A673 (cell line): ENCODE data around the gene TMEM59L. TPM values are rescaled to one million over a fixed set of nuclear protein-coding genes. Genes with fewer than 3 reads are reported as not detected.

Source experiments
- BruUV-seq: library from RNA; stranded (reverse); fragments of 400-500 nt; replicated peaks from 2 replicates; lab custom pipeline; 2021; lab: Mats Ljungman, UMichigan
- CTCF ChIA-PET: fragments of 300-600 bp; sonication (Branson Sonifier 250); formaldehyde crosslinking; loops from one replicate; lab custom pipeline; 2022; ENCODE audit warnings: antibody characterized with exemption; lab: Charles Lee
- POLR2A ChIA-PET: fragments of 300-600 bp; sonication (Branson Sonifier 250); formaldehyde crosslinking; loops from one replicate; lab custom pipeline; 2022; ENCODE audit warnings: antibody characterized with exemption; ENCODE audit not compliant: low non-redundant PET; lab: Charles Lee
- DNase-seq: peaks from one replicate; pipeline ENCODE4 v3.0.0-alpha.2; 2015; ENCODE audit warnings: low spot score
- H3K27ac ChIP-seq: fragments of 200-600 bp; sonication (generic); 2 replicates; pipeline ENCODE4 v1.5.1; 2016; ENCODE audit warnings: mixed run types, low read depth, mild to moderate bottlenecking, mixed read lengths, antibody characterized with exemption, low read length; ENCODE audit not compliant: poor library complexity, severe bottlenecking
- H3K27me3 ChIP-seq: fragments of 200-600 bp; sonication (generic); replicated peaks from 2 replicates; pipeline ENCODE4 v1.6.1; 2017; ENCODE audit warnings: mixed run types, low read depth, mild to moderate bottlenecking, mixed read lengths, antibody characterized with exemption, low read length; ENCODE audit not compliant: insufficient read depth, poor library complexity
- H3K36me3 ChIP-seq: fragments of 200-600 bp; sonication (generic); 2 replicates; pipeline ENCODE4 v1.6.1; 2016; ENCODE audit warnings: mixed run types, mild to moderate bottlenecking, mixed read lengths, antibody characterized with exemption, low read length; ENCODE audit not compliant: insufficient read depth, poor library complexity, severe bottlenecking
- H3K4me1 ChIP-seq: fragments of 200-600 bp; sonication (generic); 2 replicates; pipeline ENCODE4 v1.6.1; 2017; ENCODE audit warnings: mixed run types, mild to moderate bottlenecking, mixed read lengths, antibody characterized with exemption, low read length; ENCODE audit not compliant: insufficient read depth, poor library complexity, severe bottlenecking
- H3K4me3 ChIP-seq: fragments of 200-600 bp; sonication (generic); 2 replicates; pipeline ENCODE4 v1.5.1; 2016; ENCODE audit warnings: low read depth, mixed run types, mild to moderate bottlenecking, mixed read lengths, low read length; ENCODE audit not compliant: poor library complexity, severe bottlenecking
- H3K9me3 ChIP-seq: fragments of 200-600 bp; sonication (generic); 2 replicates; pipeline ENCODE4 v1.6.1; 2016; ENCODE audit warnings: mixed run types, low read depth, mild to moderate bottlenecking, mixed read lengths, antibody characterized with exemption, low read length; ENCODE audit not compliant: poor library complexity, severe bottlenecking
- CTCF ChIP-seq: fragments of 300-800, 200-600 bp; sonication (generic); conservative IDR thresholded peaks from 2 replicates; pipeline ENCODE4 v1.5.1; 2017; ENCODE audit warnings: low read depth, mild to moderate bottlenecking, antibody characterized with exemption, low read length, moderate library complexity, mixed read lengths
- EZH2 ChIP-seq: fragments of 200-600 bp; sonication (generic); IDR thresholded peaks from 2 replicates; pipeline ENCODE4 v1.6.1; 2017; ENCODE audit warnings: borderline replicate concordance, low read depth, mild to moderate bottlenecking, mixed read lengths, antibody characterized with exemption, low read length; ENCODE audit not compliant: poor library complexity, severe bottlenecking
- intact Hi-C: fragments of 100-400 bp; cut with micrococcal nuclease; formaldehyde crosslinking; loops from one replicate; pipeline ENCODE4 v1.10.0; 2022; ENCODE audit not compliant: unreplicated experiment
- total RNA-seq: library from RNA; stranded (reverse); gene quantifications from 2 replicates; pipeline ENCODE4 v1.2.3, GENCODE V29; 2021

The TMEM59L gene
- total RNA-seq, 1 experiment from 2014 or later = 9.3 TPM

- Histone ChIP-seq H3K27ac (peak within 1 kb of the TSS; percentile 89), H3K36me3 (peaks cover 4% of the 10 kb centered on the region), H3K27me3 (no peaks in the 10 kb centered on the region), H3K4me1 (peaks cover 55% of the 10 kb centered on the region), H3K4me3 (peak within 1 kb of the TSS; percentile 87), H3K9me3 (no peaks in the 10 kb centered on the region)
- DNase-seq = no peak
- CTCF ChIA-PET = no interaction called here
- no peak for TF ChIP-seq EZH2
- TF ChIP-seq CTCF = no peak
- BruUV-seq = no TSS peak
- POLR2A ChIA-PET = no interaction called here
- intact Hi-C loops = no loop called here
These were observed 6.1 kb upstream of the TMEM59L start, which contains the start of gene CRLF1 for GRCh38 chr19:18606281-18607225. TSS of gene CRLF1 (minus strand) at chr19:18606799. CDS start at chr19:18606656, 143 bp downstream.

- DNase-seq = peak; percentile 71
- ChIA-PET POLR2A (no interaction called here), CTCF (no interaction called here)
- H3K4me3 ChIP-seq = peak overlapping the region; percentile 53
- no peaks in the 10 kb centered on the region for H3K9me3 ChIP-seq
- BruUV-seq = no TSS peak
- H3K27ac ChIP-seq = peak overlapping the region; percentile 62
- no peaks in the 10 kb centered on the region for H3K27me3 ChIP-seq
- intact Hi-C loops = no loop called here
- no peaks in the 10 kb centered on the region for H3K36me3 ChIP-seq
- peaks cover 65% of the 10 kb centered on the region for H3K4me1 ChIP-seq
- no peak for TF ChIP-seq CTCF
- TF ChIP-seq EZH2 = no peak
These were observed 5.2 kb upstream of the TMEM59L start for GRCh38 chr19:18607226-18608101.

GRCh38 chr19:18608102-18608804, 4.4 kb upstream of the TMEM59L start:
- Histone ChIP-seq H3K4me3 (peak overlapping the region; percentile 53), H3K9me3 (no peaks in the 10 kb centered on the region), H3K27me3 (no peaks in the 10 kb centered on the region), H3K27ac (no peak overlapping the region), H3K4me1 (peaks cover 65% of the 10 kb centered on the region), H3K36me3 (no peaks in the 10 kb centered on the region)
- ChIA-PET POLR2A (no interaction called here), CTCF (no interaction called here)
- TF ChIP-seq CTCF (no peak), EZH2 (no peak)
- DNase-seq = no peak
- no TSS peak for BruUV-seq
- intact Hi-C loops = no loop called here
